Psoas muscle (tissue), 8 donors: ENCODE measurements around the gene SLCO2B1. TPM values are rescaled to one million over a fixed set of nuclear protein-coding genes. Genes with fewer than 3 reads are reported as not detected.

Experiments
- ATAC-seq, 4 donors: fragments of 200-7000 bp; cut with Tn5 transposase; one replicate each; pipeline ENCODE4 v1.9.1; 2020; ENCODE audit warnings: moderate library complexity in 3 of 4, mild to moderate bottlenecking in 2 of 4
- DNase-seq, 2 donors: peaks; one replicate each; pipeline ENCODE4 v3.0.0-alpha.2; 2020
- H3K27ac ChIP-seq: fragments of 200-600 bp; one replicate; pipeline ENCODE4 v1.8.0; 2022
- H3K27me3 ChIP-seq, 3 donors: fragments of 200-600 bp in 1 of 3; one replicate each; pipeline versions ENCODE4 v1.6.1 to v1.8.0; 2013 to 2022; ENCODE audit warnings: low read length in 2 of 3, mild to moderate bottlenecking in 2 of 3, moderate library complexity in 1 of 3; ENCODE audit not compliant: insufficient read depth in 3 of 3
- H3K36me3 ChIP-seq, 2 donors: fragments of 200-600 bp in 1 of 2; one replicate each; pipeline versions ENCODE4 v1.6.1 to v1.8.0; 2013 to 2022; ENCODE audit warnings: low read depth in 1 of 2, mild to moderate bottlenecking in 1 of 2, moderate library complexity in 1 of 2; ENCODE audit not compliant: insufficient read depth in 1 of 2
- H3K4me1 ChIP-seq: fragments of 200-600 bp; one replicate; pipeline ENCODE4 v1.8.0; 2022
- H3K4me3 ChIP-seq: fragments of 200-600 bp; one replicate; pipeline ENCODE4 v1.8.0; 2022; ENCODE audit warnings: mild to moderate bottlenecking
- H3K9me3 ChIP-seq: fragments of 200-600 bp; one replicate; pipeline ENCODE4 v1.8.0; 2022
- CTCF ChIP-seq: fragments of 200-600 bp; IDR thresholded peaks from one replicate; pipeline ENCODE4 v1.8.0; 2022; ENCODE audit warnings: antibody characterized with exemption
- WGBS, 3 donors: extraction: QIAGEN DNeasy Blood & Tissue Kit; methylation state at CpG; one replicate each; pipeline versions ENCODE4 v1.1.6 to v1.1.7; 2013; 5-methylcytosine and 5-hydroxymethylcytosine counted together
- intact Hi-C, 2 donors: fragments of 100-400 bp; cut with DNase I; formaldehyde crosslinking; loops; one replicate each; pipeline versions ENCODE4 v1.11.0 to v1.14.2; 2022
- polyA plus RNA-seq, 3 donors: library from polyadenylated mRNA; stranded (reverse); fragments of 200-250 nt; gene quantifications; one replicate each; pipeline ENCODE4 v1.2.3, GENCODE V29; 2013
- total RNA-seq, 4 donors: library from RNA; stranded (reverse); fragmentation: NEBNext Ultra II Directional in 2 of 4; extraction: Animal tissue kit (Norgen Biotek cat#: 25700) in 2 of 4; gene quantifications; one replicate each; pipeline versions ENCODE4 v1.2.1 to v1.2.4, GENCODE V29; 2021 to 2023
- donor health status: healthy with polysubstance abuse.
- donor health status: DM: no; HTN: no; CAD: no; lungs with moderate emphysema.
- donor health status: Bipolar disorder and iron deficiency.
- donor health status: healthy.
- donor health status: DM: yes; HTN: yes; CAD: no.
- donor health status: DM: no; HTN: no; CAD: no.
- donor health status: DM: no; HTN: no; CAD: no.
- donor health status: DM: yes; HTN: yes; CAD: no.

SLCO2B1 gene
- total and polyA plus RNA-seq, 7 donors = 1.2 to 17.7 (median 10.7) TPM

GRCh38 chr11:75200051-75200450 lies 49.1 kb downstream of the SLCO2B1 start:
- peak; percentile 46 to 69 for DNase-seq
- no peak for TF ChIP-seq CTCF

GRCh38 chr11:75200531-75200930 lies 49.6 kb downstream of the SLCO2B1 start:
- H3K9me3 ChIP-seq = no peaks in the 10 kb centered on the region
- 94 to 97% (median 96%) methylated on average over 2 of the region's 2 CpGs for WGBS, 3 donors
- H3K4me1 ChIP-seq = no peaks in the 10 kb centered on the region
- ATAC-seq (no peak), DNase-seq (no peak)
- no peaks in the 10 kb centered on the region for H3K27me3 ChIP-seq
- no peaks in the 10 kb centered on the region for H3K36me3 ChIP-seq
- intact Hi-C loops = loop anchor here in 1 of 2 donors (5.0 kb wide), 1 partner anchor 58 kb away; no protein-coding TSS in a partner anchor
- no peak for TF ChIP-seq CTCF
- H3K27ac ChIP-seq = no peak overlapping the region
- no peak overlapping the region for H3K4me3 ChIP-seq

More at GRCh38 chr11:75200051-75200450, 49.1 kb downstream of the SLCO2B1 start:
- no peaks in the 10 kb centered on the region for H3K9me3 ChIP-seq
- H3K27ac ChIP-seq = no peak overlapping the region
- intact Hi-C loops = loop anchor here in 1 of 2 donors (5.0 kb wide), 1 partner anchor 58 kb away; no protein-coding TSS in a partner anchor
- H3K36me3 ChIP-seq = no peaks in the 10 kb centered on the region
- H3K4me1 ChIP-seq = no peaks in the 10 kb centered on the region
- 29 to 52% (median 30%) methylated on average over 10 of the region's 10 CpGs for WGBS, 3 donors
- H3K27me3 ChIP-seq = no peaks in the 10 kb centered on the region
- ATAC-seq = no peak
- H3K4me3 ChIP-seq = no peak overlapping the region

- ATAC-seq = no peak
- Histone ChIP-seq H3K4me1 (no peaks in the 10 kb centered on the region), H3K36me3 (no peaks in the 10 kb centered on the region), H3K27me3 (no peaks in the 10 kb centered on the region), H3K4me3 (no peak overlapping the region), H3K9me3 (no peaks in the 10 kb centered on the region), H3K27ac (no peak overlapping the region)
- 83 to 86% (median 86%) methylated on average over 3 of the region's 3 CpGs for WGBS, 3 donors
- no peak for DNase-seq
- TF ChIP-seq CTCF = no peak
- intact Hi-C loops = loop anchor here in 1 of 2 donors (5.0 kb wide), 1 partner anchor 59 kb away; no protein-coding TSS in a partner anchor
Observed at GRCh38 chr11:75201771-75202170, 50.9 kb downstream of the SLCO2B1 start.

GRCh38 chr11:75202195-75202594 lies 51.3 kb downstream of the SLCO2B1 start:
- no peak for TF ChIP-seq CTCF
- DNase-seq (no peak), ATAC-seq (no peak)
- Histone ChIP-seq H3K9me3 (no peaks in the 10 kb centered on the region), H3K27me3 (no peaks in the 10 kb centered on the region), H3K27ac (no peak overlapping the region), H3K4me1 (no peaks in the 10 kb centered on the region), H3K36me3 (no peaks in the 10 kb centered on the region), H3K4me3 (no peak overlapping the region)
- 89 to 93% (median 92%) methylated on average over 6 of the region's 6 CpGs for WGBS, 3 donors
- intact Hi-C loops = loop anchor here in 1 of 2 donors (5.0 kb wide), 1 partner anchor 60 kb away; no protein-coding TSS in a partner anchor

- intact Hi-C loops = loop anchor here in 1 of 2 donors (5.0 kb wide), 1 partner anchor 61 kb away; no protein-coding TSS in a partner anchor
- no peak for TF ChIP-seq CTCF
- 89 to 93% (median 93%) methylated on average over 13 of the region's 13 CpGs for WGBS, 3 donors
Observed at GRCh38 chr11:75203138-75203537, 52.2 kb downstream of the SLCO2B1 start.

More at GRCh38 chr11:75203138-75203537, 52.2 kb downstream of the SLCO2B1 start:
- H3K27ac ChIP-seq = no peak overlapping the region
- H3K27me3 ChIP-seq = no peaks in the 10 kb centered on the region
- ATAC-seq (no peak), DNase-seq (no peak)
- no peaks in the 10 kb centered on the region for H3K36me3 ChIP-seq
- H3K4me3 ChIP-seq = no peak overlapping the region
- H3K9me3 ChIP-seq = no peaks in the 10 kb centered on the region
- H3K4me1 ChIP-seq = no peaks in the 10 kb centered on the region
